Activated effector memory CD4-positive, alpha-beta T cell treated with Interleukin-2 at 50 U/mL for 16 hours (primary cell): Measurements from ENCODE around the gene ADNP2.

Experiments used
- DNase-seq: peaks from one replicate; pipeline ENCODE4 v3.0.0-alpha.2; 2020

ADNP2 gene

DNA sequence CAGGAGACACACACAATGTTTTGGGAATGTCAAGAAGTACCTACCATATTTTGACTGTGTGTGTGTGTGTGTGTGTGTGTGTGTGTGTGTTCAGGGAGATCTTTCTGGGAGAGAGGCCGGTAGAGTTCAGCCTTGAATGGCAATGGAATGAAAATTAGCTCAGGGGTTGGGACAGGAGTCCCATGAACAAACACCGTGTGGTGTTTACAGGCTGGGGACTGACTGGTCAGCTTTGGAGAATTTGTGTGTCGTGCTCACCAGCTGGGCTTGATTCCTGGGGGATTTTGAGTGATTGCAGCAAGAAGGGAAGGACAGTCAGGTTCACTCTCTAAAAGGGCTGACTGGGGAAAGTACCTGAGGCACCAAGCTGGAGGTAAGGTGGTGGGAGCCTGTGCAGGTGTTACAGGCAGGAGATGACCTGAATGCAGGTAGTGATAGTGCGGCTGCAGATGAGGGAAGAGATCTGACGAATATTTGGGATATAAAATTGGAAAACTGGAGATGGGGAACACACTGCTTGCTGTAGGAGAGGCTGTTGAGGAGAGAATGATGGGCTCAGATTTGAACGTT is 2.5 kb upstream of the ADNP2 start:
- DNase-seq: no peak

DNA sequence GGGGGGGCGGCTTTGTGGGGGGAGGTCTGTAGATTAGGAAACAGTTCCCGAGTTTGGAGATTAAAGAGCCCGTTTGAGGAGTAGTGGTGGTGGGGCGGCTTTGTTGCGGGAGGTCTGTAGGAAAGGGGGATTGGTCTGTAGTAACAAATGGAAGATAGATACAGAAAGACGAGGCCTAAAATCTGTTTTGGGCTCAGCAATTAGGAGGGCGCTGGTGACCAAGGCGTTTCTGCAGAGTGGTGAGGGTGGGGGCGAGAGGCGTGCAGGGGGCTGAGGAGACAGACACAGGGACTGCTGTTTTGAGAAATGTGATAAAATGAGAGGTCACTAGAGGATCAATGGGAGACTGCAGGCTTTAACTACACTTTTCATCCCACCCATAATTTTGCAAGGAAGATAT is 1.6 kb upstream of the ADNP2 start:
- no peak for DNase-seq

DNA sequence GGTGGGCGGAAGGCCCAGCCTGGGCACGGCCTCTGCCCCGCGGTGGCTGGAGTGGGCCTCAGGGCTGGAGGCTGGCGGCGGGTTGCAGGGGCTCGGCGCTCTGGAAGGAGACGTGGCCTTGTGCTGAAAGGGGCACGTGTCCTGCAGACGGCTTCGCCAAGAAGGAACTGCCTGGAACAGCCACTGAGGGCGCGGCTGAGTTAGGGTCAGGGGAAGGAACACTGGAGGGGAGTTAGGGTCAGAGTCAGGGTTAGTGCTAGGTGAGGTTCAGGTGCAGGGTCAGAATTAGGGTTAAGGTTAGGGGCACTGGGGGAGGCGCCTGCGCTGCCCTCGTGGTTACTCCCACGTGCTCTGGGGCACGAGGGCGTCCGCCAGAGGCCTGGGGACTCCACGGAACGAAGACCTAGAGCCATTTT is 933 bp upstream of the ADNP2 start:
- DNase-seq: no peak

DNA sequence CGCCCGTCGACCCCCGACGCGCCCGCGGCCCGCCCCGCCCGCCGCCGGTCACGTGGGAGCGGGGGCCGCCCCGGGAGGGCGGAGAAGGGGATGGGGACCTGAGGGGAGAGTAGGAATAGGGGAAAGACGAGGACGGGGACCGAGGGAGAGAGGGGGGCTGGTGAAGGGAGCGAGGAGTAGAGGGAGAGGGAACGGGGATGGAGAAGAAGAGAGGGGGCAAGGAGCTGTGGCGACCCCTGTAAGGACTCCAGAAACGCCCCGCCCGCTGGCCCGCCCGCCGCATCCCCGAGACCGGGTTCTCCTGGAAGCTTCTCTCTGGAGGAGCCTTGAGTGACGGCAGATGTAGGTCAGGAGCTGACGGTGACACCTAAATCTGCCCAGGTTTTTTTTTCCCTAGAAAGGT is 615 bp downstream of the ADNP2 start:
- peak; percentile 19 for DNase-seq

DNA sequence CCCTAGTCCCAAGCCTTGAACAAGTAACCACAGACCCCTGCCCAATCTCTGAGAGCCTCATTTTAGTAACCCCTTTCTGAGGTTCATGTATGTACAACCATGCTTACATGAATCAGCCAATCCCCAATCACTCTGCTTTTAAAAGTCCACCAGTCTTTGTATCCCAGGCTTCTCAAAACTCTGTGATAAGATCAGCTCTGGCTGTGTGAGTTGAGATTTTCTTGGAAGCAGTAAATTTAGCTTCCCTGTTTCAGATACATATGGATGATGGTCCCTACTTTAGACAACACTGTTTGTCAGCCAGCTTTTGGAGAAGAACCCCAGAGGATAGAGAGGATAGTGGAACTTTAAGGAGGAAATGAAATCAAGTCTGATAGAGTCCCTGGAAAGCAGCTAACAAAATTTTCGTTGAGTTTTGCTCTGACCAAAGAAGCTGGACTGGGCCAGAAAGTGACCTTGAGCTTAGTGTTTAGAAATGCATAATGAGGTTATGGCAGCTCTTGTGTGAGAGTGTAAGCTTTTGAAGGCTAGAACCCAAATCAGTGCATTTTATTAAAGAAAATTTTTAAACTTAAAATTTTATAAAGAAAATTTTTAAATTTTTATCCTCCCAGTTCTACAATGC is 3.7 kb downstream of the ADNP2 start:
- DNase-seq: no peak

DNA sequence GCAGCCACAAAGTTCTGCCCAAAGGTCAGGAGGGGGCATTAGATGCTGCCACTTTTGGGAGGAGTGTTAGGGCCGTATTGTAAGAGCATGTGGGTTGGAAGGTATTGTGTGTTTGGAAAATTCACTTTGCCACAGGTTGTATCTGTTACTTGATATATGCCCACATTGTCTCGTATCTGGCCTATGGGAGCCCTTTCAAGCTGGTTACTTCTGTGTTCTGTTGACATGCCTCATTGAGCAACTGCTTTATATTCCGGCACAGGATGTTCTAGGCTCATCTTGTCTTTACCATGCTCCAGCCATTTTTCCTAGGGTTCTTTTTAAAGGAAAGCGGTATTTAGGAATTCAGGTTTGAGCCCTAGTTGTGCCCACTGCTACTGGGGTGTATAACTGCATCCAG is 6.0 kb downstream of the ADNP2 start:
- no peak for DNase-seq

DNA sequence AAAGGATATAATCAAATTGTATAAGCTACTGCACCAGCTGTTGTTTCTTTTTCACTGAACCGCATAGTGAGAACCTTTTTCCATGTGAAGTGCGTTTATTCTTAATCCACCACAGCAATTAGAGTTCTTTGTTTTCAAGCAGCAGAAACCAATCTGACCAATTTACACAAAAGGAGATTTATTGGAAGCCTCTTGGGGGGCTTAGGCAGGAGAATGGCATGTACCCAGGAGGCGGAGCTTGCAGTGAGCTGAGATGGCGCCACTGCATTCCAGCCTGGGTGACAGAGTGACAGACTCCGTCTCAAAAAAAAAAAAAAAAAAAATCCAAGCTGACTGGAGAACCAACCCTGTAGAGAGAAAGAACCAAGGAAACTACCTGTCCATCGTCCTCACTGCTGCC is 10.0 kb downstream of the ADNP2 start:
- no peak for DNase-seq

DNA sequence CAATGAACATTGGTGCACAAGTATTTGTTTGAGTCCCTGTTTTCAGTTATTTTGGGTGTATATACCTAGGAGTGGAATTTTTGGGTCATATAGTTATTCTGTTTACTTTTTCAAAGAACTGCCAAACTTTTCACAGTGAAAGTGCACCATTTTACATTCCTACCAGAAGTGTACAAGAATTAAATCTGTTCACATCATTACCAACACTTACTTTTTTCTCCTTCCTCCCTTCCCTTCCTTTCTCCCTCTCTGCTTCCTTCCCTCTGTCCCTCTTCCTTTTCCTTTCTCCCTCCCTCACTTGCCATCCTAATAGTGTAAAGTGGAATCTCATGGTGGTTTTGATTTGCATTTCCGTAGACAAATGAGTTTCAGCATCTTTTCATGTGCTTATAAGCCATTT is 11.9 kb downstream of the ADNP2 start:
- DNase-seq: no peak

DNA sequence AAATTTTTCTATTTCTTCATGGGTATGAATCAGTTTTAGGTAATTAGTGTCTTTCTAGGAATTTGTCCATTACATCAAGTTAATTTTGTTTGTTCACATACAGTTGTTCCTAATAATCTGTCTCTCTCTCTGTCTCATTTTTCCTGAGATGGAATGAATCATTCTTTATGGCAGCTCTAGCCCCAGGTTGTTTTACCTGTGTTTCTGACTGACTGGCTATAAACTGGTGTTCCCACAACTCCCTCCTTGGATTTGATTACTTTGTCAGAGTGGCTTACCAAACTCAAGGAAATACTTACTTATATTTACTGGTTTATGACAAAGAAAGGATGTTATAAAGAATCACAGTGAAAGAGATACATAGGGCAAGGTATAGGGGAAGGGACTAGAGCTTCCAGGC is 15.1 kb downstream of the ADNP2 start:
- no peak for DNase-seq

DNA sequence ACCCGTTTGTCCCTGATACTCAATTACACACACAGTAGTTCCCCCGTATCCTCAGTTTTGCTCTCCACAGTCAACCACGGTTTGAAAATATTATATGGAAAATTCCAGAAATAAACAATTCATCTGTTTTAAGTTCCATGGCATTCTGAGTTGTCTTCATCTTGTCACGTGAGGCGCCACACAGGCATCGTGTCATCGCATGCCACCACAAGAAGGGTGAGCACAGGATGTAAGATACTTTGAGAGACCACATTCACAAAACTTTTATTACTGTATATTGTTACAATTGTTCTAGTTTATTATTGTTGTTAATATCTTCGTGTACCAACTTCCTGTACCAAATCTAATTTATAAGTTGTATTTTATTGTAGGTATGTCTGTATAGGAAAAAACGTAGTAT is 17.7 kb downstream of the ADNP2 start:
- DNase-seq: no peak

DNA sequence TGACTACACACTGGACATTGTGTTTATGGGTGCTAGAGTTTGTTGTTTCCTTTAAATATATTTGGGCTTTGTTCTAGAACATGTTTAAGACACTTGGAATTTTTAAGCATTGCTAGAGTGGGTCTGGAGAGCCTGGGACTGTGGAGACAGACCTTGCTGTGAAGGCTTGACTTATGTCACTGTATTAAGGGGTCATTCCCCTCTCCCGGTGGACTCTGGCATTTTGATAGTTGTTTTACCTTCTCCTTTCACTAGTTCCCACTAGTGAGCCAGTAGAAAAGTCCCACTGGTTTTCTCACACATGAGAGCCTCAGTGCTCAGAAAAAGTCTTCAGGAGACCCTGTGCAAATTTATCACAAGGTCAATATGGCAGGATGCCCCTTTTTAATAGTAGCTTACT is 18.6 kb downstream of the ADNP2 start:
- DNase-seq: no peak

DNA sequence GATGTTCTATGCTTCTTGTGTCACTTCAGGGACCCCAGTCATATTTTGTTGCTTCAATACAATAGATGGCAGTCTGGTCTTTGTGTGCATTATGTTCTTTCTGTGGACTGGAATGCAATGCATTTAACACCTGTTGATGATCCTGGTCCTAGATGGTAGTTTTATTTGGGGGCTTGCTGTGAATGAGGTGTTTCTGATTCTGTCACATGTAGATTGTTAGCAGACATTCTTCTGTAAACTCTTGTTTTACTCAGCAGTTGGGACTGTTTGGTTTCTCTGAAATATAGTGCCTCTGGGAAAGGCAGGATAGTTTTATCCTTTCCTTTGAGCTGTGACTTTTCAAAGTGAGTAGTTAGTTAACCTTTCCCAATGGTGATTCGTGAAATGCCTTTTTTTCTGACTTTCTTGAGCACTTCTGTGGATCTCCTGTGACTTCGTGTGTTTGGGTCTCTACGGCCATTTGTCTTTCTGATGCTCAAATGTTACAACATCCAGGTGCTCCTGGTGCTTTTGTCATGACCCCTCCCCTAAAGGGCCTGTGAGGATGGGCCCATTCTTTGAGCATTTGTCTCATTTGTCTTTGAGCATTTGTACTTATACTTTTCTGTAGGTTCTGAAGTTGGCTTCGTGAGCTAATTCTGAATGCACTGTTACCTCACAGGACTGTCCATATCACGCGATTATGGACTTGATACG is 20.8 kb downstream of the ADNP2 start:
- DNase-seq: no peak

DNA sequence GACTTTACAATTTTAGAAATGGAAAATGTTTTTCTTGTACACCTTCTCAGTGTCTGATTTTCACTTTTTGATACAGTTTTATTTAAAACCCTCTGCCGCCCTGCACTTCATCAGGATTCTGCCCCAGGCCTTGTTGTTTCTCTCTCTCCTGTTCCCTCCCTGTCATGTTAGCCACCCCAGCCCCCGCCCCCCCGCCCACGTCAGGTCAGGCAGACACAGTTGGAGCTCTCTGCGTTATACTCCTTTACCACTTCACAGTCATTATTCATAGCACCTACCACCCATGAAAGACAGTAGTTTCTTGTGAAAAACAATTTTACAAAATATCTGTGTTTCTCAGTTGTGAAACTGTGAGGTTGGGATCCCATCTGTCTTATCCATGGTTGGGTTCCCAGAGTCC is 21.5 kb downstream of the ADNP2 start:
- no peak for DNase-seq

DNA sequence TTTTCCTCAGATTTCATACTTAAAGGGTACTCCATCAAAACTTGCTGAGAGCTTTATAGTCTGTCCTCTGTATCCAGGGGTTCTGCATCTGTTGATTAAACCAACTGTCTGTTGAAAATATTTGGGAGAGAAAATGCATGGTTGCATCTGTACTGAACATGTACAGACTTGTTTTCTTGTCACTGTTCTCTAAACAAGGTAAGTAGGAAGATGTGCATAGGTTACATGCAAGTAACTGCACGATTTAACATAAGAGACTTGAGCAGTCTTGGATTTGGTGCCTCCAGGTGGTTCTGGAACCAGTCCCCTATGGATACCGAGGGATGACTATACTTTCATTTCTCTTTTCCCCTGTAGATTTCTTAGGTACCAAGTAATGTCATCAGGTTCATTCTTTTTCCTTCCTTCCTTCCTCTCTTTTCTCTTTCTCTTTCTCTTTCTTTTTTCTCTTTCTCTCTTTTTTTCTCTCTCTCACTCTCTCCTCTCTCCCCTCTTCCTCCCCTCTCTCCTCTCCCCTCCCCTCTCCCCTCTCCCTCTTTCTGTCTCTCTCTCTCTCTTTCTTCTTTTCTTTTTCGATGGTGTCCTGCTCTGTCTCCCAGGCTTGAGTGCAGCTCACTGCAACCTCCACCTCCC is 23.2 kb downstream of the ADNP2 start:
- DNase-seq: no peak

DNA sequence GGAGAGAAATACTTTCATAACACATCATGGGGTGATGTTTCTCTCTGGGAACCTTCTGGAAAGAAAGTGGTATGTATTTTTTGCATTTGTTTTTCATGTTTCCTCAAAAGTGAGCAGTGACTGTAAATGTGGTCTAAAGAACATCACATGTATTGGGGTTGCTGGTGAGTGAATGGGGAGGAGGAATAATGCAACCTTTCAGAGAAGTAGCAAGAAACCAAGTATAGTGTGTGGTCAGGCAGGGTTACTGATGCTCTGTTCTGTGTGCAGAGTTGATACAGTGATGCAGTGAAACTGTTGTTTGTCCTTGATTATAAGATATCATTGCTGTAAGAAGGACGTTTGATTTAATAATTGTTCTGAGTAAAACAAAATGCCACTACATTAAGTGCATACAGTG is 24.1 kb downstream of the ADNP2 start:
- DNase-seq: no peak

DNA sequence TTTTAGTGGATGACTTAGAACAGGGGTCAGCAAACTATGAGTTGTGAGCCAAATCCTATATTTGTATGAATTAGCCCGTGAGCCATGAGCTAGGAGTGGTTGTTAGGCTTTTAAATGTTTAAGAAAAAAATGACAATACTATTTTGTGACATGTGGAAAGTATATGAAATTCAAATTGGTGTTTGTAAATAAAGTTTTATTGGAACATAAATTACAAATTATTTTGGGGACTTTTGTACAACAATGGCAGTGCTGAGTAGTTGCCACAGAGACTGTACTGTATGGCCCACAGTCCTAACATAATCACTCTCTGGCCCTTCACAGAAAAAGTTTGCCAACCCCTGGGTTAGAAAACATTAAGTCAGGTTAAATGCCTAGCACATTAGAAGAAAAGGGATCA is 26.1 kb downstream of the ADNP2 start:
- no peak for DNase-seq

DNA sequence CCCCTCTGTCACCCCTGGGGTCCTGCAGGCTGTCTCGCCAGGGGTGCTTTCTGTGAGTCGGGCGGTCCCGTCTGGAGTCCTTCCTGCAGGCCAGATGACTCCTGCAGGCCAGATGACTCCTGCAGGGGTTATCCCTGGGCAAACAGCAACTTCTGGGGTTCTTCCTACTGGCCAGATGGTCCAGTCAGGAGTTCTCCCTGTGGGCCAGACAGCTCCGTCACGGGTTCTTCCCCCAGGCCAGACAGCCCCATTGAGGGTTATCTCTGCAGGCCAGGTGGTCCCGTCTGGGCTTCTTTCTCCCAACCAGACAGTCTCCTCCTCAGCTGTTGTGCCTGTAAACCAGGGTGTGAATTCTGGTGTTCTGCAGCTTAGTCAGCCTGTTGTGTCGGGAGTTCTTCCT is 27.6 kb downstream of the ADNP2 start:
- no peak for DNase-seq

DNA sequence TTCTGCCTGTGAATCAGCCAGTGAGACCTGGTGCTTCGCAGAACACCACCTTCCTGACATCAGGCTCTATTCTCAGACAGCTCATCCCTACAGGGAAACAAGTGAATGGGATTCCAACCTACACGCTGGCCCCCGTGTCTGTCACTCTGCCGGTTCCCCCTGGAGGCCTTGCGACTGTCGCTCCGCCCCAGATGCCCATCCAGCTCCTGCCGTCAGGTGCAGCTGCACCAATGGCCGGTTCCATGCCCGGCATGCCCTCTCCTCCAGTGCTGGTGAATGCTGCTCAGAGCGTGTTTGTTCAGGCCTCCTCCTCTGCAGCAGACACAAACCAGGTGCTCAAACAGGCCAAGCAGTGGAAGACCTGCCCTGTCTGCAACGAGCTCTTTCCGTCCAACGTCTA is 28.1 kb downstream of the ADNP2 start:
- DNase-seq: no peak

DNA sequence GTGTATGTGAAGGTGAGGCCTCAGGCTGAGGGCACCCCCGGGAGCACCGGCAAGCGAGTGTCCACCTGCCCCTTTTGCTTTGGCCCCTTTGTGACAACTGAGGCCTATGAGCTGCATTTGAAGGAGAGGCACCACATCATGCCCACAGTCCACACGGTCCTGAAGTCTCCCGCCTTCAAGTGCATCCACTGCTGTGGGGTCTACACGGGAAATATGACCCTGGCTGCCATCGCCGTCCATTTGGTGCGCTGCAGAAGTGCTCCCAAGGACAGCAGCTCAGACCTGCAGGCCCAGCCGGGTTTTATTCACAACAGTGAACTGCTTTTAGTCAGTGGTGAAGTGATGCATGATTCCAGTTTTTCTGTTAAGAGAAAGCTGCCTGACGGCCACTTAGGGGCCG is 28.9 kb downstream of the ADNP2 start:
- DNase-seq: no peak

DNA sequence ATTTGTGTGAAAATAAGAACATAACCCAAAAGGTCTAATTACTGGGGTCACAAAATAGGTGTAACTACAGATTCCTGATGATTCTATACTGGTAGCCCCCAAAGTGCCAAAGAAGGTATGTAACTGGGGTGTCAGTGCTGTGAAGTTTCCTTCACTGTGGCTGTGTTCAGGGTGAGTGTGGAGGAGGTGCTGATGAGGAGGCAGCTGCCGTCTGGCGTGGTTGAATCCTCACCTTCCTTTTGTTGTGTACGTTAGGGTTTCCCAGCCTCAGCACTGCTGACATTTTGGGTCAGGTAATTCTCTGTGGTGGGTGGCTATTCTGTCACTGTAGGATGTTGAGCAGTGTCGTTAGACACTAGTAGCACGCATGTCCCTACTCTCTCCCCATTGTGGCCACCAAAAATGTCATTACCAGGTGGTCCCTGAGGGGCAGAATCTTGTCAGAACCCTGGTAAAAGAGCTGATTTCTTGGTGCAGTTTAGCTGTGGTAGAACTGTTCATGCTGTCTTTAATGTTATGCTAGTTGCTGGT is 31.5 kb downstream of the ADNP2 start:
- no peak for DNase-seq

DNA sequence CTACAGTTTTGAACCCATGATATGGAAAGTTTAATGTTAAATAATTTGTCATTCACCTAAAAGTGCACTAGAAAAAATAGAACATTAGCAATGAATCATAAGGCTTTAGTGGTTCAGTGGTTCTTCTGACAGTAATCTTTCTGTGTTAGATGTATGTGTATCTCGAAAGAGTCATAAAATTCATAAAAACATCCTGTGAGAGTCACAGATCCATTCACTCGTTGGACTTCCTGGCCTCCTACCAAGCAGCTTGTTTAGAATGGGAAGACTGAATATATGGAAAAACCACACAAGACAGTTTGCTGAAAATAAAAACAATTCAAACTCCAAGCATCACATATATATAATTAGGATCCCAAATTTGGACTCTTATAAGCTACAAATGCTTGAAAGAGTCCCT is 34.8 kb downstream of the ADNP2 start:
- DNase-seq: no peak

DNA sequence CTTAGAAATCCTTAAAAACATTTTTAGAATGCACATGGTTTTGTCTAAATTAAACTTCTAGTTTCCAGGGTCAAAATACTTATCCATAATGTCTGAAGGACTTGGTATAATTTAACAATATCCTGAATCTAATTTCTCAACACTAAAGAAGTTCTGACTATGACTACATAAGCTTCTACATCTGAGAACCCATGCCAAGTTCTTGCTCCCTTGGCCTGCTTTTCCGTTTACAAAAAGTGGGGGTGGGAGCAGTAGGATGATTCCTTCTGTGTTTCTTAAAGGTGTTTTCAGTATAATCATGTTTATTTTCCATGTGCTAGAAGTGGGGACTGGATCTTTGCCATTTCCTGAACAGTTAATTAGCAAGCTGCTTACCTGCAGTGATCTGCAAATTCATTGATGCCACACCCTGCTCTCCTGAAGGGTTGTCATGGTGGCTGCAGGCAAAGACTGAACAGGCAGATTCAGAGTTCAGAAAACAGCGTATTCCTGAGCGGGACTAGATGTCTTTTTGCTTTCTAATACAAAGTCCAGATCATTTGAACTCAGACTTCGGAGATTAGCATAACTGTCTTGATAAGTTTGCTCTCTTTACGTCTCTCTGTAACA is 36.2 kb downstream of the ADNP2 start:
- DNase-seq: no peak

DNA sequence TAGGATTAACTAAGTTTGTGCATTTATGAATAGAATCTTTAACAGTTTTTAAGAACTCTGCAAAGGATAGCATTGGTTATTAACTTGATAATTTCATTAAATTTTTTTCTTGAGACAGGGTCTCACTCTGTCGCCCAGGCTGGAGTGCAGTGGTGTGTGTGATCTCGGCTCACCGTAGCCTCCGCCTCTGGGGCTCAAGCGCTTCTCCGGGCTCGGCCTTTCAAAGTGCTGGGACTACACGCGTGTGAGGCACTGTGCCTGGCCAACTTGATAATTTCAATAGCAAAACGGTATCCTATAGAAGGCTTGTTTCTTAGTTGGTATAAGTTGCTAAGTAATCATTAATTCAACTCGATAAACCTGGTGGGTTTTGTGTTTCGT is 38.0 kb downstream of the ADNP2 start:
- no peak for DNase-seq
